Mucosa of stomach (tissue), 1 donor: Measurements from ENCODE around the gene VPS29.
"Not testable (repeated sequence)": the region's sequence is repeated elsewhere in the genome, so short reads cannot be mapped to it uniquely, and the experiment has no call there.

Source experiments
- H3K27me3 ChIP-seq: one replicate; pipeline ENCODE4 v1.7.0; 2013; ENCODE audit warnings: mild to moderate bottlenecking, low read length; ENCODE audit not compliant: control insufficient read depth, insufficient read depth
- H3K36me3 ChIP-seq: one replicate; pipeline ENCODE4 v1.7.0; 2013; ENCODE audit warnings: low read length; ENCODE audit not compliant: control insufficient read depth, insufficient read depth
- H3K4me1 ChIP-seq: one replicate; pipeline ENCODE4 v1.7.0; 2013; ENCODE audit warnings: mild to moderate bottlenecking, low read length; ENCODE audit not compliant: control insufficient read depth, insufficient read depth
- H3K4me3 ChIP-seq: one replicate; pipeline ENCODE4 v1.7.0; 2013; ENCODE audit warnings: low read length
- H3K9ac ChIP-seq: one replicate; pipeline ENCODE4 v1.7.0; 2013; ENCODE audit warnings: mild to moderate bottlenecking, low read length, moderate library complexity
- H3K9me3 ChIP-seq: one replicate; pipeline ENCODE4 v1.7.0; 2013; ENCODE audit warnings: mild to moderate bottlenecking, low read length, moderate library complexity; ENCODE audit not compliant: control insufficient read depth
- donor health status: Pancreatic carcinoma.

The VPS29 gene

DNA sequence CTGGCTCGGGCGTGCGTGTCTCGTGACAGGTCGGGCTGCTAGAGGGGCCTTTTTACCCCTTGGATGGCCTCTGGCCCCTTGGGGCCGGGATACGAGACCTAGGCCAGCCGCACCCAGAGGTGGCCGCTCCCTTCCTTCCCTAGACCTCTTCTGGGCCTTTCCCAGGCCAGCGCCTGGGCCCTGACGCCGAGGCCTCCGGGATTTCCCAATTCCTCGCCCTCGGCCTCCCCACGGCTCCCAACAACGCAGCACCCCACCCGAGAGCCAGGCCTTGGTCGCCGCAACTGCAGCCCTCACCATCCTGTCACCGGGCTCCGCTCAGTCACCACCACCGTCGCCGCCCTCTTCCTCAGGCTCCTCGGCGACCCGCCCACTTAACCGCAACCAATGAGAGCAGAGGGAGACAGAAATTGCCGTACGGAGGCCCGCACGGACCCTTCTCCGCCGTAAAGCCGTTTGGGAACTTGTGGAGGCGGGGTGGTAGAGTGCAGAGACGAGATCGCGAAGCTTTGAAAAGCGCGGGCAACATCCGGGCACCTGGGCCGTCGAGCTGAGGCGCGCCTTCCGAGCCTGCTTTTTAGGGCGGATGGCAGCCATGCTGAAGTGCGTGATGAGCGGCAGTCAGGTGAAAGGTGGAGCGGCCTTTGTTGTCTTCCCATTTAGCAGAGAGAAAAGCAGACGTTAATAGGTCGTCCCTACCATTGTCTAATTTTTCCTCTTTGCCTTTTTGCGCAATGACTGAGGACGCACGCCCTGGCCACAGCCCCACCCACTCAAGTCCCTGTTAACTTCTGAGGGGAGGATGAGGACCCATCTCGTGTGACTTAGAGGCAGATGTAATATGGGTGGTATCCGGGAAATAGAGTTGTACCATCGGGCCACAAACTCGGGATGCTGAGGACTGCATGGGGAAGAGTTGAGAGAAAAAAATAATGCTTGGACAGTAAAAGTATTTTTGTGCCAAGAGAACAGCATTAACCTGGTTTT lies at the start of gene VPS29, which contains the start of gene RAD9B:
TSS of gene VPS29 (minus strand) at position 360 of the 987 bp plus-strand sequence. CDS start at position 300, 60 bp downstream.
TSS of gene RAD9B (plus strand) at position 580 of the 987 bp plus-strand sequence. CDS start at position 587, 7 bp downstream.
- no peaks in the 10 kb centered on the region for H3K36me3 ChIP-seq

DNA sequence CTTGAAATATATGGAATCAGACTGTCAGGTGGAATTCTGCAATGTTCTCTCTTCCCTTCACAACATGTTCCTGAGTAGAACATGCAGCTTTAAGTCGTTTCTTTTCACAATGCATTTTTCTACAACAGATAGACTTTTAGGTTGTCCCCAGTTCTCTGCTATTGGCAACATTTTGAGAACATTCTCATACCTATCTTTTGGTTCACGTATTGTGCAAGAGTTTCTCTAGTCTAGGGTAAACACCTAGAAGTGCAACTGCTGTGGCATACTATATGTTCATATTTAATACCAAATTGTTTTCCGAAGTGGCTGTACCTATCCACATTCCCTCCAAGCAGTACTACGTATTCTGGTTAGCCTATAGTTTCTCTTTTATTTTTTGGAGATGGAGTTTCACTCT lies 49.1 kb upstream of the VPS29 start:
- Histone ChIP-seq H3K27me3 (no peaks in the 10 kb centered on the region), H3K4me1 (no peaks in the 10 kb centered on the region), H3K4me3 (no peak overlapping the region), H3K9ac (no peak overlapping the region), H3K9me3 (no peaks in the 10 kb centered on the region), H3K36me3 (no peaks in the 10 kb centered on the region)

More for the DNA sequence above, at the start of gene VPS29, which contains the start of gene RAD9B:
- H3K9me3 ChIP-seq: no peaks in the 10 kb centered on the region
- H3K27me3 ChIP-seq: no peaks in the 10 kb centered on the region
- peak within 1 kb of the TSS; percentile 70 for H3K4me3 ChIP-seq
- peaks cover 17% of the 10 kb centered on the region for H3K4me1 ChIP-seq
- peak within 1 kb of the TSS; percentile 86 for H3K9ac ChIP-seq

DNA sequence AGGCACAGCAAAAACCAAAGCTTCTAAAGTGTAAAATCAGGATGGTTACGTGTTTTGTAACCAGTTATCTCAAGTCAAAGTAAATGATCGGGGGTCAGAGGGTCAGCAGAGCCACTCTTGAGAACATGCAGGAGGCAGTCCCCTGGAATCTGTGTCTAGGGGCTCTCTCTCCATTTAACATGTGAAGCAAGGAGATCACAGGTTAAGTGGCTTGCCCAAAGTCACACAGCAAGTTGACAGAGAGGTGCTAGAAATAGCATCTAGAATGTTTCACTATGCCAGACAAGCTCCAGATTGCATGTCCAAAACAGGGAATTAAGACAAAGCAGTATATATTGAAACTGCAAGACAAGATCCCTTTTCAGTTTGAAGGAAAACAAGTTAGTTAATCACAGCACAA lies 47.8 kb upstream of the VPS29 start:
- Histone ChIP-seq H3K4me3 (no peak overlapping the region), H3K36me3 (peaks cover 4% of the 10 kb centered on the region), H3K9ac (no peak overlapping the region), H3K4me1 (no peaks in the 10 kb centered on the region), H3K9me3 (no peaks in the 10 kb centered on the region), H3K27me3 (no peaks in the 10 kb centered on the region)

DNA sequence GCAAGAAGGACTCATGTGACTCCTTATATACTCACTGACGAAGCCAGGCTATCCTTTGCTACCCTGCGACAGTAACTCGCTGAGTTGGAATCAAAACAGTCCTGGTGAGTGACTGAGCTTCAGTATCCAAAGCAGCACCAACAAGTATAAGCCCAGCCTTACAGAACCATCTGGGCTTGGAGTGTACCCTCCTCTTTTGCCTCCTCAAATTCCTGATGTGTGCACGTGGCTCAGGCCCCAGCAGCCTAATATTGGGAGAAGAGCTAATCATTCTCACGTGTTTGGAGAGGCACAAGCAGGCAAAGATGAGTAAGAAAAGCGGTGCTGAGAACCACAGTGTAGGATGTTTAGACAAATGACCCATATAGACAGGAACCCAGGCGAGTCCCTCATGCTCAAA lies 46.8 kb upstream of the VPS29 start:
- no peak overlapping the region for H3K4me3 ChIP-seq
- H3K4me1 ChIP-seq: peaks cover 4% of the 10 kb centered on the region
- peaks cover 4% of the 10 kb centered on the region for H3K36me3 ChIP-seq
- no peaks in the 10 kb centered on the region for H3K9me3 ChIP-seq
- no peak overlapping the region for H3K9ac ChIP-seq
- no peaks in the 10 kb centered on the region for H3K27me3 ChIP-seq

DNA sequence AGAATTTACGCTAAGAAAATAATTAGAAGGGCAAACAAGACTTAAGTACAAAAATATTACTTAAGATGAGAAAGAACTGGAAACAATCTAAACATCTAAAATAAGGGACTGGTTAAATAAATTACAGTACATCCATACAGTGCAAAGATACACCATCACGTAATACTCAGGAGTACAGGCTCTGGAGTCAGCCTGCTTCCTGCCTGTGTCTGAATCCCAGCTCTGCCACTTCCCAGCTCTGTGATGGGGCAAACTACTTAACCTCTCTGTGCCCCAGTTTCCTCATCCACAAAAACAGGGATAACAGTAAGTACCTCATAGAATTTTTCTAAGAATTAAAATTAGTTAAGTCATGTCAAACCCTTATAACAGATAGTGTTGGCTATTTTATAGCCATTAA lies 45.2 kb upstream of the VPS29 start:
- Histone ChIP-seq H3K9me3 (no peaks in the 10 kb centered on the region), H3K4me3 (no peak overlapping the region), H3K36me3 (peaks cover 4% of the 10 kb centered on the region), H3K27me3 (no peaks in the 10 kb centered on the region), H3K4me1 (peaks cover 16% of the 10 kb centered on the region), H3K9ac (no peak overlapping the region)

DNA sequence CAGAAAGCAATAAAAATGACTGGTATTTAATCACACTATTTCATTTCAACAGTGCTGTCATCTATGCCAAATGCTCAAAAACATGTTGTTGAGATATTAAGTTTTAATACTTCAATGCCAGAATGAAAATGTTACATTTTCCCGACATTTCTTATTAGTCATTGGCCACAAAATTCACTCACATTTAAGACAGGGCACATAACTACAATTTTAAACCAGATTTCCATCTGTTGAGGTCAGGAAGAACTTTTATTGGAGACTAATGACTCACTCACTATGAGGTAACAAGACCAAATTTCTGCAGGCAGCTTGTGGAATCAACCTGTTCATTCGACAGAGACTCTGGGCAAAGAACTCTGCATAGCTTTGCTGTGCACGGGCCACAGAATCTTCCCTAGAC lies 44.4 kb upstream of the VPS29 start:
- Histone ChIP-seq H3K27me3 (no peaks in the 10 kb centered on the region), H3K4me1 (peaks cover 16% of the 10 kb centered on the region), H3K36me3 (peaks cover 4% of the 10 kb centered on the region), H3K9ac (no peak overlapping the region), H3K4me3 (no peak overlapping the region), H3K9me3 (no peaks in the 10 kb centered on the region)

DNA sequence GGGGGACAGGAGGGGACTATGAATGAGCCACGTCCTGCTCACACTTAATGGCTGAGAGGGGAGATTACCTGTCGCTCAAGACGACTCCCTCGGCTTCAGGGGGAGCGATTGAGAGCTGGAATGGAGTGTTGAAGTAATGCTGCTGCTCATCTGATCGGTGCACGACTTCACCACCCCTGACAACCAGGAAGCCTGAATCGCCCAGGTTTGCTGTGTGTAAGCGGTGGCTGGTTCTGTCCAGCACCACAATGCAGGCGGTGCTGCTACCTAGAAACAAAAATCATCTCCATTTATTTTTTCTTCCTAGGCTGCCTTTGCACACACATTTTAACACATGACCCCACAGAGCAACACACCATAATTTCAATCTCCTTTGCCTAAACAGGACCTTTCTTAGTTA lies 43.9 kb upstream of the VPS29 start:
- H3K4me1 ChIP-seq: peaks cover 16% of the 10 kb centered on the region
- no peaks in the 10 kb centered on the region for H3K27me3 ChIP-seq
- H3K36me3 ChIP-seq: peaks cover 4% of the 10 kb centered on the region
- no peaks in the 10 kb centered on the region for H3K9me3 ChIP-seq
- H3K4me3 ChIP-seq: no peak overlapping the region
- no peak overlapping the region for H3K9ac ChIP-seq

DNA sequence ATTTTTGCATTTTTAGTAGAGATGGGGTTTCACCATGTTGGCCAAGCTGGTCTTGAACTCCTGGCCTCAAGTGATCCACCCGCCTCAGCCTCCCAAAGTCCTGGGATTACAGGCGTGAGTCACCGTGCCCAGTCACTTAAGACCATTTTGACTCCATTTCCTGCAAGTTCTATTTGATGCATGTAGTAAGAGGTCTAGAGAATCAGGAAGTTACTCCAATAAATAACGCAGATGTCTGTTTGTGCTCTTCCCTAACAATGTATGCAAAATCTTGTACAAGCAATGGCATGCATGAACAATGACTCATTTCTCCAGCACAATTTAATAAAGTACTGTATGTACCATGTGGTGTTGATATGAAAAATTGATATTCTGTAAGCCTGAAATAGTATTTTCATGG lies 43.3 kb upstream of the VPS29 start:
- H3K4me3 ChIP-seq, H3K9ac ChIP-seq, H3K9me3 ChIP-seq, H3K27me3 ChIP-seq, H3K36me3 ChIP-seq: not testable (repeated sequence)
- peaks cover 16% of the 10 kb centered on the region for H3K4me1 ChIP-seq

DNA sequence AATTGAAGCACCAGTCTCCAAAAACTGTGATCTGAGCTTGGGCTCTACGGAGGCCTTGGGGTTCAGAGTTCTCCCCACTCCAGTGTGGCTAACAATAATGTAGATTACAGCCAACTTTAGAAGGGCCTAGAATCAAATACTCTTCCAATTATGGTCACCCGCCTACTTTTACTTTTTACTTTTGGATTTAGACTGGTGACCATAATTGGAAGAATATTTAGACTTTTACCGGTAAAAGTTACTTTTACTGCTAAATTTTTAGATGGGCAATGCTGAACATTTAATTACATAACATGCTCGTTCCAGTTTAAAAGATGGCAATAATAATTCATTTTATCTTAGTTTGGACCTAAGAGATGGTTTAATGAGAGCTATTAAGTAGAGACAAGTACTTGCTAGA lies 42.1 kb upstream of the VPS29 start:
- H3K9ac ChIP-seq: no peak overlapping the region
- H3K27me3 ChIP-seq: no peaks in the 10 kb centered on the region
- peaks cover 20% of the 10 kb centered on the region for H3K4me1 ChIP-seq

DNA sequence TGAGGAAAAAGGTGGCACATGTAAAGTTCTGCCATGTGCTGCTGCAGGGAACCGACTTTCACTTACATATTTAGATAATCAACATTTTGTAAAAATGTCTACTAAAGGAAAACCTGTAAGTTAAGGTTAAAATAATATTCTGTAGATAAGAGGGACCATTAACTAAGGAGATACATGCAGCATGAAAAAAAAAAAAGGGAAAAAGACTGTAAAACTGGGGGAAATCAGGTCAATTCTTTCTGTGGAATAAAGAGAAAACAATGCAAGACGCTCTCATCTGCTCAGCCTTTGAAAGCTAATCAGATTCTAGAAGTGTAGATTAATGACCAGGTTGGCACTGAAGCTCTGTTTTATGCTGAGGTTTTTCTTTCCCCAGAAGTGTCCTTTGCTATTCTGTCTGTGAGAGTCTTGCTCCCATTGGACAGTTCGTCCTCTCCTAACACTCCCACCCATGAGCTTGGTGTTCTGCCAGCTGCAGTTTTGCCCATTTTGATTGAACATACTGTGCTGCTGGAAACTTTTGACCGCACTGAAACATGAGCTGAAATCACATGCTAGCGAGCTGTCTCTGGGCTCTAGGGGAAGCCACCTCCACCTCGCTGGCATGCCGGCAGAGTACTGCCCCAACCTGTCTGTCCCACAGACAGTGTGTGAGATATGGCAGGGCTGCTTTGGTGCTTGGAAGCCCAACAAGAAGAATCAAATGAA lies 41.5 kb upstream of the VPS29 start:
- Histone ChIP-seq H3K27me3 (no peaks in the 10 kb centered on the region), H3K9me3 (no peaks in the 10 kb centered on the region), H3K9ac (peak overlapping the region; percentile 2), H3K36me3 (peaks cover 4% of the 10 kb centered on the region), H3K4me3 (no peak overlapping the region), H3K4me1 (peaks cover 25% of the 10 kb centered on the region)

More for the DNA sequence above, 42.1 kb upstream of the VPS29 start:
- peaks cover 4% of the 10 kb centered on the region for H3K36me3 ChIP-seq
- H3K4me3 ChIP-seq: no peak overlapping the region
- no peaks in the 10 kb centered on the region for H3K9me3 ChIP-seq

DNA sequence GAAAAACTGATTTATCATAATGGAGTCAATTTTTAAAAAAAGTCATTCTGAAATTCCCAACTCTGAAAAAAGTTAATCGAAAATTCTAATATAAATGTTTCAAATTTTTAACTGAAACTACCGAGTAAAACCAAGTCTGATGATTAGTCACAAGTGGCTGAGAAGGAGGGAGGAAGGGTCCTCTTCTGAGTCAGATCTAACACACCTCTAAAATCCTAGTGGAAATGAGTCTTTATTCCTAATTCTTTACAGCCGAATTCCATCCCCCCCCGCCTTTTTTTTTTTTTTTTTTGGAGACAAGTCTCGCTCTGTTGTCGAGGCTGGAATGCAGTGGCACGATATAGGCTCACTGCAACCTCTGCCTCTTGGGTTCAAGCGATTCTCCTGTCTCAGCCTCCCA lies 38.1 kb upstream of the VPS29 start:
- Histone ChIP-seq H3K4me3 (no peak overlapping the region), H3K27me3 (no peaks in the 10 kb centered on the region), H3K36me3 (no peaks in the 10 kb centered on the region), H3K4me1 (peaks cover 35% of the 10 kb centered on the region), H3K9me3 (no peaks in the 10 kb centered on the region), H3K9ac (no peak overlapping the region)
